MCF 10A (cell line): ENCODE data around the gene ASCC1. TPM values are rescaled to one million over a fixed set of nuclear protein-coding genes. Genes with fewer than 3 reads are reported as not detected.

Experiments used
- BruUV-seq: library from RNA; stranded (reverse); fragments of 400-500 nt; replicated peaks from 2 replicates; lab custom pipeline; 2021; lab: Mats Ljungman, UMichigan
- CTCF ChIA-PET: fragments of 300-600 bp; sonication (Branson Sonifier 250); formaldehyde crosslinking; extraction: SDS; loops from one replicate; lab custom pipeline; 2021; ENCODE audit warnings: antibody characterized with exemption, inconsistent platforms; lab: Yijun Ruan, JAX
- POLR2A ChIA-PET: fragments of 300-600, 350-650 bp; sonication (Branson Sonifier 250); formaldehyde crosslinking; extraction: SDS; loops from one replicate; lab custom pipeline; 2020; ENCODE audit warnings: antibody characterized with exemption, inconsistent platforms; lab: Yijun Ruan, JAX
- DNase-seq: peaks from one replicate; pipeline ENCODE4 v3.0.0-alpha.2; 2018; ENCODE audit not compliant: unreplicated experiment
- H3K27ac Mint-ChIP-seq: one replicate; pipeline ENCODE4 v1.8.0; 2022; ENCODE audit warnings: mild to moderate bottlenecking, low read depth, mixed read lengths; ENCODE audit not compliant: unreplicated experiment
- H3K27me3 Mint-ChIP-seq: one replicate; pipeline ENCODE4 v1.8.0; 2022; ENCODE audit warnings: mixed read lengths; ENCODE audit not compliant: insufficient read depth, unreplicated experiment
- H3K36me3 Mint-ChIP-seq: one replicate; pipeline ENCODE4 v1.8.0; 2022; ENCODE audit warnings: mild to moderate bottlenecking, moderate library complexity, mixed read lengths; ENCODE audit not compliant: insufficient read depth, unreplicated experiment
- H3K4me1 Mint-ChIP-seq: one replicate; pipeline ENCODE4 v1.8.0; 2022; ENCODE audit warnings: mixed read lengths; ENCODE audit not compliant: insufficient read depth, unreplicated experiment
- H3K4me3 Mint-ChIP-seq: one replicate; pipeline ENCODE4 v1.8.0; 2022; ENCODE audit warnings: mild to moderate bottlenecking, moderate library complexity, mixed read lengths; ENCODE audit not compliant: unreplicated experiment
- H3K9me3 Mint-ChIP-seq: one replicate; pipeline ENCODE4 v1.8.0; 2022; ENCODE audit warnings: mixed read lengths; ENCODE audit not compliant: unreplicated experiment
- CTCF ChIP-seq: fragments of 200-600 bp; IDR thresholded peaks from one replicate; pipeline ENCODE4 v1.8.0; 2022; ENCODE audit warnings: antibody characterized with exemption, mild to moderate bottlenecking; ENCODE audit not compliant: unreplicated experiment
- intact Hi-C: fragments of 100-400 bp; cut with micrococcal nuclease; formaldehyde crosslinking; loops from 2 replicates; pipeline ENCODE4 v1.14.1; 2022
- total RNA-seq: library from RNA; stranded (reverse); gene quantifications from 2 replicates; pipeline ENCODE4 v1.2.3, GENCODE V29; 2022

The ASCC1 gene
- total RNA-seq, 1 experiment from 2014 or later: 26.3 TPM

DNA sequence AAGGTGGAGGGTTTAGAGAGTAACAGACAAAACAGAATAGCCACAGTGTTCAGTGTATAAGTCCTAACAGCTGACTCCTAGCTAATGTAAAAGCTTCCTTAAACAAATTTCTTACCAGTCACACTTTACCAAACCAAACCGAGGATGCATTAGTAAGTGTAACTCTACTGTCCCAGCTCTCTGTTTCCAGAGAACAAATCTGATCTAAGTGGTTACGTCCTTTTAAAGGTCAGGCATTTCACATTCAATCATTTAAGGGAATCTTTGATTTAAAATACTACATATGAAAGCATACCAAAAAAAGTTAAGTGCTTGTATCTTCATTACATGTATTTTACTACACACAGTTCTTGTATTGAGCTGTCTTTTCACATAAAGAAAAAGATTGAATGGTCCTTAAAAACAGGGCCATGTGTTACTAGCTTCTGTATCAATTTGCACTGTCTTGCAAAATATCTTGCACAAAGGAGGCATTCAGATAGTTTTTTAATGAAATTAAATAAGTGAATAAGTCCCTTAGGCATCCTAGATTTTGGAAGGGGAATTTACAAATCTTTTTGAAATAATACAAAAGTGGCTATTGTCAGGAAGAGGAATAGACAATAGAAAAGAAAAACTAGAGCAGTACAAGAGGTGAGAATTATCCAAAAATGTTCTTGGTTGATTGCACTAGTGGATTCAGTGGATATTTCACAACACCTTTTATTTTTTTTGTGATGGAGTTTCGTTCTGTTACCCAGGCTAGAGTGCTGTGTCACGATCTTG, 69.3 kb downstream of the ASCC1 start:
- intact Hi-C loops: no loop called here
- Mint-ChIP-seq H3K27me3 (no peaks in the 10 kb centered on the region), H3K4me3 (no peak overlapping the region), H3K4me1 (no peaks in the 10 kb centered on the region), H3K36me3 (peaks cover 11% of the 10 kb centered on the region), H3K27ac (peak overlapping the region; percentile 31), H3K9me3 (no peaks in the 10 kb centered on the region)
- BruUV-seq: no TSS peak
- POLR2A ChIA-PET: interaction anchor here (0.9 to 1.2 kb wide), 2 partner anchors 14 to 207 kb away, joined by 3 read pairs; no protein-coding TSS in a partner anchor
- TF ChIP-seq CTCF: no peak
- peak; percentile 12 for DNase-seq
- CTCF ChIA-PET: no interaction called here

DNA sequence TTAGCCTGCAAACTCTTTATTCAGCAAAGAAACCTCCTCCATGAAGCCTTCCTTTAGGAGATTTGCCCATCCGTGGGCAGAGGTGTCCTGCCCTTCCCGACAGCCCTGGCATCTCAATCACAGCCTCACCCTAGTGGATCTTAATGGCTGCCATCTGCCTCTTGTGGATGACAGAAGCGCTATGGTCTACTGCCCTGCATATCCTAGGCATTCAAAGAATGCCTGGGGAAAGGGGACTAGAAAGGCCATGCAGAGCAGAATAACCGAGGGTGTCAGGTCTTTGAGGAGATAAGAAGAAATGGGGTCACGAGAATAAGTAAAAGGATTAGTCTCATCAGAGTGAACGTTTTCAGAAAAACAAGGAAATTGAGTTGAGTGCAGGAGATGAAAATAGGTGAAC, 70.0 kb downstream of the ASCC1 start:
- H3K27me3 Mint-ChIP-seq: no peaks in the 10 kb centered on the region
- POLR2A ChIA-PET: interaction anchor here (1.2 kb wide), 1 partner anchor 207 kb away, joined by 3 read pairs; no protein-coding TSS in a partner anchor
- H3K9me3 Mint-ChIP-seq: no peaks in the 10 kb centered on the region
- no peak overlapping the region for H3K27ac Mint-ChIP-seq
- no TSS peak for BruUV-seq
- no peaks in the 10 kb centered on the region for H3K4me1 Mint-ChIP-seq
- peaks cover 11% of the 10 kb centered on the region for H3K36me3 Mint-ChIP-seq
- intact Hi-C loops: no loop called here
- TF ChIP-seq CTCF: no peak
- no peak for DNase-seq
- CTCF ChIA-PET: no interaction called here
- no peak overlapping the region for H3K4me3 Mint-ChIP-seq

- no peak for TF ChIP-seq CTCF
- Mint-ChIP-seq H3K4me1 (no peaks in the 10 kb centered on the region), H3K27ac (no peak overlapping the region), H3K27me3 (no peaks in the 10 kb centered on the region), H3K36me3 (peaks cover 11% of the 10 kb centered on the region), H3K9me3 (no peaks in the 10 kb centered on the region), H3K4me3 (no peak overlapping the region)
- POLR2A ChIA-PET: no interaction called here
- DNase-seq: no peak
- intact Hi-C loops: no loop called here
- CTCF ChIA-PET: no interaction called here
- no TSS peak for BruUV-seq
Measured at GRCh38 chr10:72145657-72146056, 70.4 kb downstream of the ASCC1 start.

GRCh38 chr10:72140850-72141249, 75.2 kb downstream of the ASCC1 start:
- no TSS peak for BruUV-seq
- Mint-ChIP-seq H3K27me3 (no peaks in the 10 kb centered on the region), H3K27ac (no peak overlapping the region), H3K4me1 (no peaks in the 10 kb centered on the region), H3K36me3 (peaks cover 15% of the 10 kb centered on the region), H3K9me3 (no peaks in the 10 kb centered on the region), H3K4me3 (no peak overlapping the region)
- no peak for TF ChIP-seq CTCF
- intact Hi-C loops: no loop called here
- DNase-seq: no peak
- POLR2A ChIA-PET: interaction anchor here (1.2 to 1.6 kb wide), 2 partner anchors 14 to 133 kb away, joined by 3 to 4 read pairs; partner anchors contain the start of gene DDIT4
- CTCF ChIA-PET: interaction anchor here (0.6 to 1.0 kb wide), 2 partner anchors 11 to 14 kb away, joined by 3 read pairs; no protein-coding TSS in a partner anchor
